Measurements from ENCODE around the gene CIB2.

GRCh38 chr15:78090422-78091063 is 40.7 kb downstream of the CIB2 start:
- no peak for TF ChIP-seq POLR2A (IDR thresholded peaks at IDR 0.05; ENCODE audit: borderline replicate concordance, extremely low read depth, insufficient read depth, insufficient read length)
- TF ChIP-seq, protein P1, sequence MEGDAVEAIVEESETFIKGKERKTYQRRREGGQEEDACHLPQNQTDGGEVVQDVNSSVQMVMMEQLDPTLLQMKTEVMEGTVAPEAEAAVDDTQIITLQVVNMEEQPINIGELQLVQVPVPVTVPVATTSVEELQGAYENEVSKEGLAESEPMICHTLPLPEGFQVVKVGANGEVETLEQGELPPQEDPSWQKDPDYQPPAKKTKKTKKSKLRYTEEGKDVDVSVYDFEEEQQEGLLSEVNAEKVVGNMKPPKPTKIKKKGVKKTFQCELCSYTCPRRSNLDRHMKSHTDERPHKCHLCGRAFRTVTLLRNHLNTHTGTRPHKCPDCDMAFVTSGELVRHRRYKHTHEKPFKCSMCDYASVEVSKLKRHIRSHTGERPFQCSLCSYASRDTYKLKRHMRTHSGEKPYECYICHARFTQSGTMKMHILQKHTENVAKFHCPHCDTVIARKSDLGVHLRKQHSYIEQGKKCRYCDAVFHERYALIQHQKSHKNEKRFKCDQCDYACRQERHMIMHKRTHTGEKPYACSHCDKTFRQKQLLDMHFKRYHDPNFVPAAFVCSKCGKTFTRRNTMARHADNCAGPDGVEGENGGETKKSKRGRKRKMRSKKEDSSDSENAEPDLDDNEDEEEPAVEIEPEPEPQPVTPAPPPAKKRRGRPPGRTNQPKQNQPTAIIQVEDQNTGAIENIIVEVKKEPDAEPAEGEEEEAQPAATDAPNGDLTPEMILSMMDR (IDR thresholded peaks at IDR 0.05 in 2 of 3, conservative IDR thresholded peaks at IDR 0.05 in 1 of 3; ENCODE audit: borderline replicate concordance in 1 of 3, insufficient read depth in 1 of 3, low read depth in 2 of 3, low read length in 2 of 3), result no peak
- TF ChIP-seq CBX3 (IDR thresholded peaks at IDR 0.05; ENCODE audit: low read depth), result no peak
- TF ChIP-seq POLR2AphosphoS5 (IDR thresholded peaks at IDR 0.05; ENCODE audit: low read depth, low read length), result no peak
- TF ChIP-seq REST (IDR thresholded peaks at IDR 0.05; ENCODE audit: low read depth), result no peak
- no peak for TF ChIP-seq CEBPB (IDR thresholded peaks at IDR 0.05; ENCODE audit: low read depth)
- no peak for TF ChIP-seq EZH2 (IDR thresholded peaks at IDR 0.05)
- no peak for TF ChIP-seq RAD21 (IDR thresholded peaks at IDR 0.05; ENCODE audit: low read depth)
- TF ChIP-seq EZH2phosphoT487 (IDR thresholded peaks at IDR 0.05; ENCODE audit: borderline replicate concordance), result no peak
- TF ChIP-seq YY1 (IDR thresholded peaks at IDR 0.05; ENCODE audit: extremely low read depth, insufficient replicate concordance, low read depth, low read length), result no peak
- TF ChIP-seq SRF (IDR thresholded peaks at IDR 0.05; ENCODE audit: low read depth), result no peak
- TF ChIP-seq ELF1 (IDR thresholded peaks at IDR 0.05; ENCODE audit: borderline replicate concordance, low read depth), result no peak
- TF ChIP-seq MAX (IDR thresholded peaks at IDR 0.05), result no peak

Data from HCT116 (cell line).